Measurements from ENCODE around the gene ATF1. TPM values are rescaled to one million over a fixed set of nuclear protein-coding genes. Genes with fewer than 3 reads are reported as not detected.

The ATF1 gene
- total RNA-seq, 3 donors from 2014 or later (not counting 1 experiment from before 2014, with no cell fraction given): 20.1 to 36.8 (median 23.1) TPM

DNA sequence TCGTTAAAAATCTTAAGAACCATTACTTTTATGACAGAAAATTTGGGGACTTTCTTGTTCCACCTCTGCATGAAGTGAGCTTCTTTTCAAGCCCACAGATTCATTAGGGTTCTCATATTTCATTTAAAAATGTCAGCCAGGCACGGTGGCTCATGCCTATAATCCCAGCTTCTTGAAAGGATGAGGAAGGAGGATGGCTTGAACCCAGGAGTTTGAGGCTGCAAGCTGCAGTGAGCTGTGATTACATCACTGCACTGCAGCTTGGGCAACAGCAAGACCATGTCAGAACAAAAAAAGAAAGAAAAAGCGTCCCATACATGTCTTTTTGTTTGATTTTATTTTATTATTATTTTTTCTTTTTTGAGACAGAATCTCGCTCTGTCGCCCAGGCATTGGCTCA, 43.4 kb upstream of the ATF1 start:
- Mint-ChIP-seq H3K4me3 (no peak overlapping the region), H3K27me3 (ENCODE audit: low read depth in 2 of 2) (no peaks in the 10 kb centered on the region), H3K9me3 (no peaks in the 10 kb centered on the region), H3K27ac (no peak overlapping the region), H3K4me1 (peaks cover 0 to 6% of the 10 kb centered on the region in 2 donors), H3K36me3 (peaks cover 17% of the 10 kb centered on the region)
- Histone ChIP-seq H3K4me1 (ENCODE audit: control insufficient read depth, insufficient read depth, low read length) (no peaks in the 10 kb centered on the region), H3K4me3 (ENCODE audit: low read length) (no peak overlapping the region), H3K9me3 (ENCODE audit: control insufficient read depth, insufficient read depth, low read length) (no peaks in the 10 kb centered on the region), H3K27ac (ENCODE audit: low read length) (no peak overlapping the region), H3K27me3 (ENCODE audit: control insufficient read depth, insufficient read depth, low read length) (no peaks in the 10 kb centered on the region), H3K36me3 (ENCODE audit: control insufficient read depth, insufficient read depth, low read length) (peaks cover 60% of the 10 kb centered on the region)
- ATAC-seq: no peak
- TF ChIP-seq, protein P1, sequence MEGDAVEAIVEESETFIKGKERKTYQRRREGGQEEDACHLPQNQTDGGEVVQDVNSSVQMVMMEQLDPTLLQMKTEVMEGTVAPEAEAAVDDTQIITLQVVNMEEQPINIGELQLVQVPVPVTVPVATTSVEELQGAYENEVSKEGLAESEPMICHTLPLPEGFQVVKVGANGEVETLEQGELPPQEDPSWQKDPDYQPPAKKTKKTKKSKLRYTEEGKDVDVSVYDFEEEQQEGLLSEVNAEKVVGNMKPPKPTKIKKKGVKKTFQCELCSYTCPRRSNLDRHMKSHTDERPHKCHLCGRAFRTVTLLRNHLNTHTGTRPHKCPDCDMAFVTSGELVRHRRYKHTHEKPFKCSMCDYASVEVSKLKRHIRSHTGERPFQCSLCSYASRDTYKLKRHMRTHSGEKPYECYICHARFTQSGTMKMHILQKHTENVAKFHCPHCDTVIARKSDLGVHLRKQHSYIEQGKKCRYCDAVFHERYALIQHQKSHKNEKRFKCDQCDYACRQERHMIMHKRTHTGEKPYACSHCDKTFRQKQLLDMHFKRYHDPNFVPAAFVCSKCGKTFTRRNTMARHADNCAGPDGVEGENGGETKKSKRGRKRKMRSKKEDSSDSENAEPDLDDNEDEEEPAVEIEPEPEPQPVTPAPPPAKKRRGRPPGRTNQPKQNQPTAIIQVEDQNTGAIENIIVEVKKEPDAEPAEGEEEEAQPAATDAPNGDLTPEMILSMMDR (IDR thresholded peaks at IDR 0.05): no peak
- intact Hi-C loops (cut with micrococcal nuclease): no loop called here
- WGBS (ENCODE audit: insufficient coverage): 85% methylated on average over 2 of the region's 5 CpGs
- DNase-seq: no peak

DNA sequence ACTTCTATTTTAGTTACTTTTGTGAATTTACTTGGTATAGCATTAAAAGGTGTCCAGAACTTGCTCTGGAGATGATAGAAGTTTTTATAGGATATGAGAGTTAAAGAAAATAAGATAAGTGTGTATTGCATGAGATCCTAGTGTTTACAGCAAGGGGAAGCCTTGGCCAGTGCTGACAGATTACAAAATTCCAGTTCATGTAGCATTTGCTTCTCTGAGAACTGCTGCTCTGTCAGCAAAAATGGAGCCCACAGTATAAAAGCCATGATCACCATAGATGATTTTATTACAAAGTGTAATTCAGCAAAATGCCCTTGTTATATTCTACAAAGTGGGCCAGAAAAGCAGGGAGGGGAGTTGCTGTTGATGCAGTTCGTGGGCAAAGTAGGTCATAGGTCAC, 40.0 kb upstream of the ATF1 start:
- Mint-ChIP-seq H3K4me3 (no peak overlapping the region), H3K36me3 (peaks cover 20% of the 10 kb centered on the region), H3K27ac (no peak overlapping the region), H3K27me3 (ENCODE audit: low read depth in 2 of 2) (no peaks in the 10 kb centered on the region), H3K9me3 (no peaks in the 10 kb centered on the region), H3K4me1 (peaks cover 0 to 6% of the 10 kb centered on the region in 2 donors)
- intact Hi-C loops (cut with micrococcal nuclease): no loop called here
- Histone ChIP-seq H3K36me3 (ENCODE audit: control insufficient read depth, insufficient read depth, low read length) (peaks cover 72% of the 10 kb centered on the region), H3K9me3 (ENCODE audit: control insufficient read depth, insufficient read depth, low read length) (no peaks in the 10 kb centered on the region), H3K4me3 (ENCODE audit: low read length) (no peak overlapping the region), H3K4me1 (ENCODE audit: control insufficient read depth, insufficient read depth, low read length) (no peaks in the 10 kb centered on the region), H3K27me3 (ENCODE audit: control insufficient read depth, insufficient read depth, low read length) (no peaks in the 10 kb centered on the region), H3K27ac (ENCODE audit: low read length) (no peak overlapping the region)
- 83% methylated on average over 1 of the region's 1 CpG for WGBS (ENCODE audit: insufficient coverage)
- DNase-seq (no peak), ATAC-seq (no peak)
- TF ChIP-seq, protein P1 (IDR thresholded peaks at IDR 0.05): no peak

DNA sequence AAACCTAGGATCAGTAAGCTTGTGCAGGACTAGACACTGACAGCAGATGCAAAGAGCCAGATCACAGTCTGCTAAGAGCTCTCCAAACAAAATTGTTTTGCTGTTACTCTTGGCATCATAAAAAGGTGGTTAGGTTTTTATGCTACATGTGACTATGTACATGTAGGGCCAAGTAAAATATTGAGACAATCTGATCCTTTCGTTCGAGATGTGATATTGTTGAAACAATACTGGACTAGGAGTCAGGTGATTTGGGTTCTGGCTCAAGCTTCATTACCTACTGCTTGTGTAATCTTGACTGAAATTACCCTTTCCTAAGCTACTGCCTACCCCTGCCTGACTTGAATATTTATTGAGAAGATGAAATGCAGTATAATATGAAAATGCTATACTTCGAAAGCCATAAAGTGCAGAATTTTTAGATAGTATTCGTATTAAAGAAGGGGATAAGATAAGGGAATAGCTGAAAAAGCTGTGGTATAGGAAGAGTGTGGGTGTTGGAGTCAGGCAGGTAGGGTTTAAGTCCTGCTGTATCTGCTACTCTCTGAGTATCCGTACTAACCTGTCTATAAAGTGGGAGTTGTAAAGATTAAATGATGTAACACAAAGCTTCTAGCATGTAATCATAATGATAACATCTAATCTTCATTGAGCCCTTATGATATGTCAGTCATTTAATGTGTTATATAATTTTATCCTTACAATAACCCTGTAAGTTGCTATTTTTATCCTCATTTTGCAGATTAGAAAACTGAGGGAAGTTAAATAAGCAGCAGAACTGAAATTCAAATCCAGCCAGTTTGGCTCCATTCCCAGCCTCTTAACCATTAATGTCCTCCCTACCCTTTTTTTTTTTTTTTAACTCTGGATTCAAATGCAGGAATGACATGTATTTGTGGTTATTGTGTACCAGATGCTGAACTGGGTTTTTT, 38.6 kb upstream of the ATF1 start:
- H3K27ac ChIP-seq (ENCODE audit: low read length): no peak overlapping the region
- no peaks in the 10 kb centered on the region for H3K9me3 ChIP-seq (ENCODE audit: control insufficient read depth, insufficient read depth, low read length)
- TF ChIP-seq, protein P1 (IDR thresholded peaks at IDR 0.05): no peak
- H3K4me3 ChIP-seq (ENCODE audit: low read length): no peak overlapping the region
- Mint-ChIP-seq H3K36me3 (peaks cover 15% of the 10 kb centered on the region), H3K27me3 (ENCODE audit: low read depth in 2 of 2) (no peaks in the 10 kb centered on the region), H3K4me1 (peaks cover 0 to 6% of the 10 kb centered on the region in 2 donors), H3K27ac (no peak overlapping the region), H3K4me3 (no peak overlapping the region), H3K9me3 (no peaks in the 10 kb centered on the region)
- ATAC-seq: no peak
- no peaks in the 10 kb centered on the region for H3K4me1 ChIP-seq (ENCODE audit: control insufficient read depth, insufficient read depth, low read length)
- WGBS (ENCODE audit: insufficient coverage): 100% methylated on average over 4 of the region's 5 CpGs
- intact Hi-C loops (cut with micrococcal nuclease): no loop called here
- no peaks in the 10 kb centered on the region for H3K27me3 ChIP-seq (ENCODE audit: control insufficient read depth, insufficient read depth, low read length)
- H3K36me3 ChIP-seq (ENCODE audit: control insufficient read depth, insufficient read depth, low read length): peaks cover 71% of the 10 kb centered on the region
- no peak for DNase-seq
